Gastrocnemius medialis (tissue), 4 donors: ENCODE measurements around the gene TMEM115. TPM values are rescaled to one million over a fixed set of nuclear protein-coding genes. Genes with fewer than 3 reads are reported as not detected.
A peak's percentile ranks its signal among the peaks of the same experiment; 100 is the strongest.
"Not testable (repeated sequence)": the region's sequence is repeated elsewhere in the genome, so short reads cannot be mapped to it uniquely, and the experiment has no call there.

Source experiments
- ATAC-seq, 2 donors: fragments of 150-250 bp; one replicate each; pipeline ENCODE4 v1.9.1; 2016
- DNase-seq, 2 donors: peaks; one replicate each; pipeline ENCODE4 v3.0.0-alpha.2; 2019
- H3K27ac ChIP-seq, 4 donors: fragments of 200-600 bp; sonication (generic); 1 replicate in 1 of 4; 2 replicates in 3 of 4; pipeline ENCODE4 v1.5.1; 2016 to 2018; ENCODE audit warnings: mild to moderate bottlenecking in 2 of 4, moderate library complexity in 1 of 4
- H3K27me3 ChIP-seq, 3 donors: fragments of 200-600 bp; sonication (generic) in 2 of 3; 1 replicate in 1 of 3; 2 replicates in 2 of 3; pipeline versions ENCODE4 v1.5.1 to v1.6.0; 2016 to 2019; ENCODE audit warnings: mild to moderate bottlenecking in 1 of 3, moderate library complexity in 1 of 3
- H3K36me3 ChIP-seq, 2 donors: fragments of 200-600 bp; sonication (generic) in 1 of 2; one replicate each; pipeline ENCODE4 v1.5.1; 2017 to 2018
- H3K4me1 ChIP-seq, 2 donors: fragments of 200-600 bp; sonication (generic) in 1 of 2; one replicate each; pipeline ENCODE4 v1.5.1; 2016 to 2017; ENCODE audit warnings: mild to moderate bottlenecking in 2 of 2
- H3K4me3 ChIP-seq, 4 donors: fragments of 200-600 bp; sonication (generic) in 3 of 4; 1 replicate in 1 of 4; 2 replicates in 3 of 4; pipeline ENCODE4 v1.5.1; 2016 to 2019; ENCODE audit warnings: mild to moderate bottlenecking in 2 of 4
- H3K9me3 ChIP-seq, 3 donors: fragments of 200-600 bp; sonication (generic) in 2 of 3; 1 replicate in 1 of 3; 2 replicates in 2 of 3; pipeline ENCODE4 v1.5.1; 2016 to 2019
- POLR2A ChIP-seq, 2 donors: fragments of 450-650 bp; IDR thresholded peaks; one replicate each; pipeline ENCODE4 v1.6.1; 2017; ENCODE audit warnings: antibody characterized with exemption in 2 of 2, mild to moderate bottlenecking in 2 of 2, moderate library complexity in 2 of 2
- in situ Hi-C, 4 donors: fragments of 200-750 bp; cut with MboI; loops; one replicate each; pipeline versions ENCODE4 v1.15.0 to v1.8.0; 2017; ENCODE audit warnings: low sequenced_read_pairs in 4 of 4
- intact Hi-C: fragments of 100-400 bp; cut with DNase I; formaldehyde crosslinking; loops from one replicate; pipeline ENCODE4 v1.15.1; 2023; ENCODE audit warnings: low total_unique reads
- total RNA-seq, 4 donors: library from RNA; depleted of rRNA; stranded (reverse); fragments of >200 nt; gene quantifications; one replicate each; pipeline versions ENCODE4 v1.1.0 to v1.2.3, GENCODE V29; 2016
- TF ChIP-seq, protein P1 (sequence below), 5 experiments: fragments of 450-650 bp in 3 of 5; fragments of 200-600 bp in 2 of 5; sonication (generic) in 2 of 5; IDR thresholded peaks in 4 of 5; conservative IDR thresholded peaks in 1 of 5; 1 replicate in 4 of 5; 2 replicates in 1 of 5; pipeline ENCODE4 v1.5.1; 2016 to 2019; ENCODE audit warnings: antibody characterized with exemption in 5 of 5, mild to moderate bottlenecking in 3 of 5, moderate library complexity in 3 of 5

Gene TMEM115
- total RNA-seq, 4 donors from 2014 or later = 26.9 to 57.8 (median 42.3) TPM

DNA sequence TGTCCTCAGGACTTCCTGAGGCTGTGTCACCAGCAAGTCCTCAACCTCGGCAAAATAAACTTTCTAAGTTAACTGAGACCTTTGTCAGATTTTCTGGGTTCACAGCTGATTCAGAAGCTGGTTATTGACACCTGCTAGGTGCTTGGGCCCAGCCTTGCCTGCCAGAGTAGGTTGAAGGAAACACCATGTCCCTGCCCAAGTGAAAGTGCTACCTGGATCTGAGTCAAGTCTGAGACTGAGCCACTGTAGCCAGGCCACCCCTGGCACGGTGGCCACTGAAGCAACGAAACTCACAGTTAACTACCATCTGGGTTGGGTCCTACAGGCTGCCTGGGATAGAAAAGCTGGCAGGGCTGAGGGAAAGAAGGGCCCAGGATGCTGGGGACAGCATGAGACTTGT, 45.0 kb downstream of the TMEM115 start:
- intact Hi-C loops (no loop called here), in situ Hi-C loops (no loop called here)
- H3K4me1 ChIP-seq = peaks cover 39 to 40% of the 10 kb centered on the region in 2 donors
- no peak overlapping the region for H3K4me3 ChIP-seq
- peak in 1 of 2 donors; percentile 67 for DNase-seq
- H3K27me3 ChIP-seq = no peaks in the 10 kb centered on the region
- peak; percentile 89 to 90 for ATAC-seq
- H3K27ac ChIP-seq = peak overlapping the region; percentile 50 to 79 (median 56)
- peaks cover 0 to 20% of the 10 kb centered on the region in 2 donors for H3K36me3 ChIP-seq
- TF ChIP-seq POLR2A (IDR thresholded peaks at IDR 0.05) = no peak
- TF ChIP-seq, protein P1, sequence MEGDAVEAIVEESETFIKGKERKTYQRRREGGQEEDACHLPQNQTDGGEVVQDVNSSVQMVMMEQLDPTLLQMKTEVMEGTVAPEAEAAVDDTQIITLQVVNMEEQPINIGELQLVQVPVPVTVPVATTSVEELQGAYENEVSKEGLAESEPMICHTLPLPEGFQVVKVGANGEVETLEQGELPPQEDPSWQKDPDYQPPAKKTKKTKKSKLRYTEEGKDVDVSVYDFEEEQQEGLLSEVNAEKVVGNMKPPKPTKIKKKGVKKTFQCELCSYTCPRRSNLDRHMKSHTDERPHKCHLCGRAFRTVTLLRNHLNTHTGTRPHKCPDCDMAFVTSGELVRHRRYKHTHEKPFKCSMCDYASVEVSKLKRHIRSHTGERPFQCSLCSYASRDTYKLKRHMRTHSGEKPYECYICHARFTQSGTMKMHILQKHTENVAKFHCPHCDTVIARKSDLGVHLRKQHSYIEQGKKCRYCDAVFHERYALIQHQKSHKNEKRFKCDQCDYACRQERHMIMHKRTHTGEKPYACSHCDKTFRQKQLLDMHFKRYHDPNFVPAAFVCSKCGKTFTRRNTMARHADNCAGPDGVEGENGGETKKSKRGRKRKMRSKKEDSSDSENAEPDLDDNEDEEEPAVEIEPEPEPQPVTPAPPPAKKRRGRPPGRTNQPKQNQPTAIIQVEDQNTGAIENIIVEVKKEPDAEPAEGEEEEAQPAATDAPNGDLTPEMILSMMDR (IDR thresholded peaks at IDR 0.05 in 4 of 5, conservative IDR thresholded peaks at IDR 0.05 in 1 of 5) = no peak
- H3K9me3 ChIP-seq = no peaks in the 10 kb centered on the region

DNA sequence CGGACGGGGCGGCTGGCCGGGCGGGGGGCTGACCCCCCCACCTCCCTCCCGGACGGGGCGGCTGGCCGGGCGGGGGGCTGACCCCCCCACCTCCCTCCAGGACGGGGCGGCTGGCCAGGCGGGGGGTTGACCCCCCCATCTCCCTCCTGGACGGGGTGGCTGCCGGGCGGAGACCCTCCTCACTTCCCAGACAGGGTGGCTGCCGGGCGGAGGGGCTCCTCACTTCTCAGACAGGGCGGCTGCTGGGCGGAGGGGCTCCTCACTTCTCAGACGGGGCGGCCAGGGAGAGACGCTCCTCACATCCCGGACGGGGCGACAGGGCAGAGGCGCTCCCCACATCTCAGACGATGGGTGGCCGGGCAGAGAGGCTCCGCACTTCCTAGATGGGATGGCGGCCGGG, 47.3 kb downstream of the TMEM115 start:
- H3K36me3 ChIP-seq, DNase-seq, H3K4me3 ChIP-seq, ATAC-seq, intact Hi-C loops, in situ Hi-C loops, H3K27ac ChIP-seq, H3K9me3 ChIP-seq, H3K27me3 ChIP-seq: not testable (repeated sequence)
- H3K4me1 ChIP-seq = peaks cover 16 to 17% of the 10 kb centered on the region in 2 donors

Other genes starting within 250 kb of the TMEM115 start
- 10 to 100 TPM in 1 of 4 donors, 1 to 10 TPM in 3; 5.2 to 40.1 (median 7.5) TPM for gene SEMA3F, start 204.2 kb downstream of the TMEM115 start, total RNA-seq
- not detected for gene GNAT1, start 167.9 kb downstream of the TMEM115 start, total RNA-seq
- 1 to 10 TPM; 1.9 to 8.9 (median 5.0) TPM for gene SLC38A3, start 154.2 kb downstream of the TMEM115 start, total RNA-seq
- 10 to 100 TPM; 26.7 to 67.8 (median 39.8) TPM for gene GNAI2, start 123.3 kb downstream of the TMEM115 start, total RNA-seq
- 1 to 10 TPM; 1.7 to 3.1 (median 2.1) TPM for gene SEMA3B, start 90.4 kb downstream of the TMEM115 start, total RNA-seq
- under 1 TPM in 3 of 4 donors, not detected in 1; 0.41 to 0.98 (median 0.49) TPM for gene LSMEM2, start 80.4 kb downstream of the TMEM115 start, total RNA-seq
- gene IFRD2, start 67.1 kb downstream of the TMEM115 start, total RNA-seq = 100 to 1,000 TPM; 111 to 145 (median 127) TPM
- 1 to 10 TPM in 3 of 4 donors, not detected in 1; 1.1 to 2.3 (median 1.2) TPM for gene HYAL3, start 60.1 kb downstream of the TMEM115 start, total RNA-seq
- 10 to 100 TPM; 12.5 to 22.1 (median 14.8) TPM for gene NAA80, start 60.1 kb downstream of the TMEM115 start, total RNA-seq
- 10 to 100 TPM in 2 of 4 donors, 1 to 10 TPM in 2; 3.6 to 14.6 (median 9.1) TPM for gene HYAL1, start 55.9 kb downstream of the TMEM115 start, total RNA-seq
- 10 to 100 TPM; 47.0 to 69.8 (median 65.4) TPM for gene HYAL2, start 36.8 kb downstream of the TMEM115 start, total RNA-seq
- gene TUSC2, start 31.3 kb downstream of the TMEM115 start, total RNA-seq = 10 to 100 TPM; 38.5 to 72.7 (median 51.5) TPM
- gene RASSF1, start 18.7 kb downstream of the TMEM115 start, total RNA-seq = 10 to 100 TPM; 13.3 to 22.5 (median 18.0) TPM
- 1 to 10 TPM in 1 of 4 donors, not detected in 3; 3.0 TPM for gene ZMYND10, start 13.8 kb downstream of the TMEM115 start, total RNA-seq
- gene NPRL2, start 8.7 kb downstream of the TMEM115 start, total RNA-seq = 10 to 100 TPM; 14.1 to 26.2 (median 23.1) TPM
- 10 to 100 TPM; 13.3 to 19.9 (median 17.8) TPM for gene CYB561D2, start 8.7 kb downstream of the TMEM115 start, total RNA-seq
- under 1 TPM; 0.27 to 0.68 (median 0.45) TPM for gene CACNA2D2, start 144.1 kb upstream of the TMEM115 start, total RNA-seq
- 10 to 100 TPM; 12.6 to 27.4 (median 15.4) TPM for gene C3orf18, start 208.2 kb upstream of the TMEM115 start, total RNA-seq
- 1 to 10 TPM; 4.5 to 8.1 (median 7.5) TPM for gene HEMK1, start 210.0 kb upstream of the TMEM115 start, total RNA-seq